Gastroesophageal sphincter (tissue), 3 donors: ENCODE measurements around the gene ARHGAP30.

Experiments used
- CTCF ChIP-seq, 4 experiments: fragments of 200-600 bp in 2 of 4; fragments of 450-650 bp in 2 of 4; sonication (generic) in 1 of 4; IDR thresholded peaks; one replicate each; pipeline ENCODE4 v1.5.1; 2017 to 2019; ENCODE audit warnings: antibody characterized with exemption in 4 of 4, mild to moderate bottlenecking in 2 of 4, moderate library complexity in 2 of 4
- EP300 ChIP-seq: sonication (generic); formaldehyde crosslinking; IDR thresholded peaks from one replicate; pipeline ENCODE4 v1.6.1; 2017; ENCODE audit warnings: antibody characterized with exemption, mild to moderate bottlenecking
- POLR2A ChIP-seq, 2 donors: fragments of 450-650 bp; IDR thresholded peaks; one replicate each; pipeline ENCODE4 v1.6.1; 2017; ENCODE audit warnings: antibody characterized with exemption in 2 of 2, mild to moderate bottlenecking in 2 of 2, moderate library complexity in 1 of 2

- TF ChIP-seq CTCF (IDR thresholded peaks at IDR 0.05) (no peak), EP300 (no peak), POLR2A (IDR thresholded peaks at IDR 0.05) (no peak)
These were observed 63.1 kb downstream of the ARHGAP30 start for GRCh38 chr1:161006563-161006962.
